Right hindlimb (tissue), 1 donor: ENCODE results near the gene CFDP1.
A peak's percentile ranks its signal among the peaks of the same experiment; 100 is the strongest.
"Not testable (repeated sequence)": the region's sequence is repeated elsewhere in the genome, so short reads cannot be mapped to it uniquely, and the experiment has no call there.

Experiments used
- DNase-seq: peaks from one replicate; pipeline ENCODE4 v3.0.0-alpha.2; 2018

CFDP1 gene

GRCh38 chr16:75288596-75289120 is 144.6 kb downstream of the CFDP1 start:
- DNase-seq, result no peak

DNA sequence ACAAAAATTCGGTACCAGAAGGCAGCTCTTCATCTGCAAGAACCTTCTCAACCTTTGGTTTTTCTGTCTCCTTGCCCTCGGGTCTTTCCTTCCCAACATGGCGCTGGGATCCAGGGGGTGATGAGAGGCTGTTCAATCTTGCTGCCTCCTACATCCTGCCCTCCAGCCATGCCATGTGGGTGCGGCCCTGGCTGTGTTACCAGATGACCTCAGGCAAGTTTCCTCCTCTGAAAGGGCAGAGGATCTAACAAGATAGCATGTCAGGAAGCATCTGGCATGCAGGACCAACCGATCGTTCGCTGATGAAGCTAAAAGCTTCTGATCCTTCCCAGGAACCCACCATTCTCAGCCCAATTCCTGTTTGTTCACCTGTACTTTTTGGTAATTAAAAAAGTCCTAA is 145.1 kb downstream of the CFDP1 start:
- DNase-seq, result no peak

GRCh38 chr16:75287708-75288107 is 145.6 kb downstream of the CFDP1 start:
- no peak for DNase-seq

DNA sequence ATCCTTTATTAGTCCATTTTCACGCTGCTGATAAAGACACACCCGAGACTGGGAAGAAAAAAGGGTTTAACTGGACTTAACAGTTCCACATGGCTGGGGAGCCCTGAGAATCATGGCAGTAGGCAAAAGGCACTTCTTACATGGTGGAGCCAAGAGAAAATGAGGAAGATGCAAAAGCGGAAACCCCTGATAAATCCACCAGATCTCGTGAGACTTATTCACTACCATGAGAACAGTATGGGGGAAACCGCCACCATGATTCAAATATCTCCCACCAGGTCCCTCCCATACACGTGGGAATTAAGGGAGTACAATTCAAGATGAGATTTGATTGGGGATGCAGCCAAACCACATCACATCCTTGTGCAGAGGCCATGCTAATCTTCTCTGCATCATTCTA is 146.9 kb downstream of the CFDP1 start:
- no peak for DNase-seq

- DNase-seq, result no peak
These were observed 150.6 kb downstream of the CFDP1 start for GRCh38 chr16:75282466-75283281.

DNA sequence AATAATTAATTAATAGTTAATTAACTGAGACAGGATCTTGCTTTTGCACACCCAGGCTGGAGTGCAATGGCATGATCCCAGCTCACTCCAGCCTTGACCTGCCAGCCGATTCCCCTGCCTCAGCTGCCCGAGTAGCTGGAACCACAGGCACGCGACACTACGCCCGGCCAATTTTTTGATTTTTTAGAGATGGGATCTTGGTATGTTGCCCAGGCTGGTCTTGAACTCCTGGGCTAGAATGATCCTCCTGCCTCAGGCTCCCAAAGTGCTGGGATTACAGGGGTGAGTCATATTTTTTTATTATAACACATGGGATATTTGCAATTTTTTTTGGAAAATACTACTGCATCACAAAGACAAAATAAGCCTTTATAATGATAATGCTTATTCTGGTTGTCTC is 151.5 kb downstream of the CFDP1 start:
- no peak for DNase-seq

DNA sequence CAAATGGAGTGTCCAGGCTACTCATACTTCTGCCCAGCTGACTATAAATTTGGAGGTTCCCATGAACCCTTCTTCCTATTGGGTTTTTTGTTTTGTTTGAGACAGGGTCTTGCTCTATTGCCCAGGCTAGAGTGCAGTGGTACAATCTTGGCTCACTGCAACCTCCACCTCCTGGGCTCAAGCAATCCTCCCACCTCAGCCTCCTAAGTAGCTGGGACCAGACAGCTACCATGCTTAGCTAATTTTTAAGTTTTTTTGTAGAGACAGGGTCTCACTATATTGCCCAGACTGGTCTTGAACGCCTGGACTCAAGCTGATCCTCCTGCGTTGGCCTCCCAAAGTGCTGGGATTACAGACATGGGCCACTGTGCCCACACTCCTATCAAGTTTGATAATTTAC is 152.3 kb downstream of the CFDP1 start:
- DNase-seq, result not testable (repeated sequence)

DNA sequence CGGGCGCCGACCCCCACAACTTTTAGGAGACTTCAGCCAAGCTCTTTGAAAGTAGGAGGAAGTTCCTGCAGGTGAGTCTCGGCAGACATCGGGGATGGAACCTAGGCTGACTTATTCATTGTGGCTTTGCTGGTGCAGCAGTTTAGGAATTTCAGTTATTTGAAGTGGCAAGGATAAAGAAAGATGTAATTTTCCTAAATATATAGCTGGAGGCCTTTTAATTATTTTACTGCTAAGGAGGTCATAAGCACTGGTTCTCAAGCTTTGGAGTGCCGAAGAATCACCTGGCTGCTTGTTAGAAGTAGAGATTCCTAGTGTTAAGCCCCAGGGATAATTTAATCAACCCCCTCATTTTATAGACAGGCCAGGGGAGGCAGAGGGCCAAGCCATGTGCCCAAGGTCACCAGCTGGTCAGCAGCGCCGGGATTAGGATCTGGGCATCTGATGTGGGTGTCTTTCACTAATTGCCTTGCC is 152.9 kb downstream of the CFDP1 start:
- no peak for DNase-seq

- no peak for DNase-seq
These were observed 154.0 kb downstream of the CFDP1 start for GRCh38 chr16:75279305-75279704.

DNA sequence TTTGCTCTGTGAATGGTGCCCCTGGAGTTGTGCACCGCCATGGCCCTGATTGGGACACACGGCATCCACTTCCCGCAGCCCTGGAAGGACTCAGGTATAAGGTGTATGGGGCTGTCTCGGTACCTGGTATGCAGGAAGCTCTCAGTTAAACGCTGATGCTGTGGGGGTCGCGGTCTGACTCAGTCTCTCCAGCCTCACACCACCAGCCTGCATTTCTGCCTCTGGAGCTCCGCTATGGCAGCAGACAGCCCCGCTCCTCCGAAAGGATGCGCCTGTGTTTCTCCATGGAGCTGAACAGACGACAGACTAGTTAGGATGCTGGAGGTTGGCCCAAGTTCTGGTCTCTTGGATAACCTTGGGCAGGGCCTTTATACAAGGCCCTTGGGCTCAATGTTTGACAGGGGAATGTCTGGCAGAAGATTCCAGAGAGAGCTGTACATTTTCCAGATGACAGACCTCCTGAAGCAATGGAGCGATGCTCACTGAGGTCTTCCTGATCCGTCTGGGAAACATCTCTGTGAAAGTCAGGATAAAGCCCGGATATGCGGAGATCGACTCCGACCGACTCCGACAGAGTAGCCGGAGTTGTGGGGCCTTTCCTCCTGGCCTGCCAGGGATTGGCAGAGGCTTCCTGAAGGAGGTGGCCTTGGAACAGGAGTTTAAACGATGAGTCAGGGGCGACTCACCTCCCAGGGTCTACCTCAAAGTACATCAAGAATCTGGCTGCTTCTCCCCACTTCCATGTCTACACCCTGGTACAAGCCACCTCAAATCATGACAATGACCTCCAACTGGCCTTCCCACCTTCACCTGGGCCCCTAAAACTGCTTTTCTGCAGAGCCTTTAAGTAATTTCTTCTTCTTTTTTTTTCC is 160.0 kb downstream of the CFDP1 start:
- DNase-seq, result no peak

- not testable (repeated sequence) for DNase-seq
These were observed 160.7 kb downstream of the CFDP1 start for GRCh38 chr16:75272629-75273028.

DNA sequence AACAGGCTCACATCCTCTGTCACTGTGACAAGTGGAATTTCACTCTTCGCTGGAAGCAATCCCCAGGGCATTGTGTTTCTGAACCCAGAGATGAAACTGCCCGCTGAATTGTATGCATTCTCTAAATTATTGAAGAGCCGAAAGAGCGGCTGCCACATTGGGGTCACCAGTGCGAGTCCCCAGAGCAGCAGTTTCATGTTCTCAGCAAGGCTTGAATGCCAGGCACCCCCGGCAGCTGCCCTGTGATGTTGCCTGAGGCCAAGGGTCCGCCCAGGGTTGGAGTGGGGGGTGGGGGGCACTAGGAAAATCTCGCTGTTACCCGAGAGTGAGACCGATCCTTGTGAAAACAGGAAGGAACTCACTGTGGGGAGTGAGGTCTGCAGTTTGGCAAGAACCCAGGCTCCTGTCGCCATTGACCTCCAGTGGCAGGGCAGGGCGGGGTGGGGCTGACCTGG is 161.2 kb downstream of the CFDP1 start:
- DNase-seq, result no peak

GRCh38 chr16:75271441-75272096 is 161.7 kb downstream of the CFDP1 start:
- no peak for DNase-seq

- DNase-seq, result not testable (repeated sequence)
These were observed 163.9 kb downstream of the CFDP1 start for GRCh38 chr16:75269358-75269757.

DNA sequence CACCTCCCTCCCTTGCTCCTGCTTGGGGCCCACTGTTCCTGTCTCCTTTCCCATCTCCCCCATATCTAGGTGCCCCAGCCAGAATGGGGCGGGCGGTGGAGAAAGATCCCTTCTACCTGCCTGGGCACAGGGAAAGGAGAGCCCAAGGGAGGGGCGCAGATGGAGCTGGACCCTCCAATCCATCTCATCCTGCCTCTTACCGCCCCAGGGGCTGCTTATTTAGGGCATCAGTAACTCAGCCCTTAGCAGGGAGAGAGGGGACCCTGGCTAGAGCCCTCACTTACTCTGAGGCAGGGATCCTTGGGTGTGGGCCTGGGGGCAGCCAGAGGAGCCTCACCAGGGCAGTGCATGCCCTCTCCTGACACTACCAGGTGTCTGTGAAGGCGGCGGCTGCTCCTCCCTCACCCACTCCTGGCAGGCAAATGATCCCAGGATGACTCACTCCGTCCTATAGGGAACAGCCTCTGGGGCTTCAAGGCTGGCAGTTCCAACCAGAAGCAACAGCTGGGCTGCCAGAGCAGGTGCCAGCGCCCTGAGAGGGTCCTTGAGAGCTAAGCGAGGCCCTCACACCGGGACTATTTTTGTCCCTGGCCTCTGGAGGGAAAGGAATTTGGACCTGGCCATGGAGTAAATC is 165.6 kb downstream of the CFDP1 start:
- DNase-seq, result peak; percentile 67

DNA sequence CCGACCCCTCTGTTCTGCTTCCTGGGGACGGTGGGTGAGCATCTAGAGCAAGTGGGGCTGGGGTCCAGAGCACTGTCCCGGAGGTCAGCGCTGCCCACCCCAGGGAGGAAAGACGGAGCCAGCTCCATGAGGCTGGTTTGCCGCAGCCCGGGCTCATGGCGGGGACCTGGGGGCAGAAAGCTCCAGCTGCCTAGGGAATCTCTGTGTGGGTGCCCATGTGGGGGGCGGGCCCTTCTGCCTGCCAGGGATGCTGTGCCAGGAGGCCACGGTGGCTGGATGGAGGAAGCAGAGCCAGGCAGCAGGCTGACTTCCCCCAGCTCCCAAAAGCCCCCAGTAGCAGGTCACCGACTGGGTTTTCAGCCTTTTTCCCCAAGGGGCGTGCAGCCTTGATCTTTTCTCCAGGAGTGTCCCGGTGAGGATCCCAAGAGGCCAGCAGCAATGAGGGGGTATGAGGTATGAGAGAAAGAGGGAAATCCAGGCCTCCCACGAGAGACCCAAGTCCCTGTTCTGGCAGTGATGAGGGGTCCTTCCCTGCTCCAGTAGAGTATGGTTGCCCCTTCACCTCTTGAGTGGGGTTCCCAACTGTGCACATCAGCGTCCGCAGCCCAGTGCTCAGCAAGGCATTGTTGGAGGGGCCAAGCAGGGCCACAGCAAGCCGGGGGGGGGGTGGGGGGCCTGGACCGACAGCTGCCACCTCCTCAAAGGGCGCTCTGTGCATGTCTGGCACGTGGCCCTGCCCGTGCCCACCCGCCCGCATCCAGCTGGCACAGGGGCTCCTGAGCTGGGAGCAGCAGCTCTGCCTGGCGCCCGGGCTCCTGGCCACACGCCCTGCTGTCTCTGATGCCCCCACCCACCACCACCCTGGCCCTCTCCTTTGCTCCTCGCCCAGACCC is 166.3 kb downstream of the CFDP1 start:
- peak; percentile 65 for DNase-seq

DNA sequence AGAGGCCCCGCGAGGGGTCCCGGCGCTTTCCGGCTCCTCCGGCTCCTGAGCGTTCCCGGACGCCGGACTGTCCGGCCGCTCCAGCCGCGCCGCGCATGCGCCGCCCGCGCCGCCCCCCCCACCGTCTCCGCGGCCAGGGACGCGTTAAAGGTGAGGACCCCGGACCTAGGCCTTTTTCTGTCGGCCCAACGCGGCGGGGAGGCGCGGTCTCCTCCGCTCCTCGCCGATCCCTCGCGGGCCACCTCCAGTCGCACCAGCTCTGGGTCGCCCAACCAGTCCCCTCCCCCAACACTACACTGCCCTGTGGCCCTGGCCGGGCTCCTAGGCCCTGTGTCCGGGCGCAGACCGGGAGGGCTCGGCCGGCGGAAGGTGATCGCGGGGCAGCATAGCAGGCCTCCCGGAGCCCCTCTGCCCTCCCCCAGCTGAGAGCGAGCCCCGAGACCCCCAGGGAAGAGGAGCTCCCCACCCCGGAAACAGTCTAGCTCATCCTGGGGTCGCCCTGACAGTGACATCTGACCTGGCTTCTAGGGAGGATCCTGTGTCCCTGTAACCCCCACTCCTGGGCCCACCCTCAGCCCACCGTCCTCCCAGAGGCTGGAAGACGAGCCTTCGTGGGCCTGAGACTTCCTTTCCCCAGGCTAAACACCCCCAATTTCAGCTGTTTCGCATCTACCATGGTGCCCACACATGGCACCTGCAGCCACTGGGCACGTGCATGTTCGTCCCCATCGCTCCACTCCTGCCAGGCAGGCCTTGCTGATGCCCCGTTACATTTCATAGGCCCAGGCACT is 167.2 kb downstream of the CFDP1 start:
- peak; percentile 88 for DNase-seq

- peak; percentile 63 for DNase-seq
These were observed 168.0 kb downstream of the CFDP1 start for GRCh38 chr16:75264999-75265910.

DNA sequence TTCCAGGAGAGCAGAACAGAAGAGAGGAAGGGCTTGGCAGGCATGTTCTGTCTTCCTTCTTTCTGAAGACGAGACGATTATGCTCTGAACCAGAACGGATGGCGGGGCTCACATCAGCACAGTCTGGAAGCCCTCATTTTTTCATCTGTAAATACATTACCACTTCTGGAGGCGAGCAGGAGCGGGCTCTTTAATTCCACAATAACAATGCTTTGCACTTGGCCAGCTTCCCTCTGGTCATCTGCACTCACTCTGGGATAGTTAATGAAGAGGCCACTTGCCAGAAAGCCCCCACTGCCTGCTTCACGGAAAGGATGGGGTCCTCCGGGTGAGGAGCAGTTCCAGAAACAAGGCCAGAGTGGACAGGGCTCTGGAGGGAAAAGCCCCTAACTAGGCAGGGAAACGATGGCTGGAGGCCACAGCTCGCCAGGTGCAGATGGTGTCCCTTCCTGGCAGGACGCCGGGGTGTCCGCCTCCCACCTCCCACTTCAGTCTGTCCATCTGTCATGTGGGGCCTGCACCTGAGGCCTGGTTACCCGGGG is 168.8 kb downstream of the CFDP1 start:
- peak; percentile 76 for DNase-seq
